Cardiac septum (tissue), 1 donor: ENCODE results near the gene VRK3. TPM values are rescaled to one million over a fixed set of nuclear protein-coding genes. Genes with fewer than 3 reads are reported as not detected.
"Not testable (repeated sequence)": the region's sequence is repeated elsewhere in the genome, so short reads cannot be mapped to it uniquely, and the experiment has no call there.

Experiments used
- DNase-seq: peaks from one replicate; pipeline ENCODE4 v3.0.0-alpha.2; 2020; ENCODE audit warnings: low spot score
- intact Hi-C: fragments of 100-400 bp; cut with DNase I; formaldehyde crosslinking; loops from one replicate; pipeline ENCODE4 v1.14.0; 2022
- total RNA-seq: library from RNA; stranded (reverse); fragmentation: NEBNext Ultra II Directional; extraction: Animal tissue kit (Norgen Biotek cat#: 25700); gene quantifications from one replicate; pipeline ENCODE4 v1.2.1, GENCODE V29; 2021
- donor health status: DM: no; HTN: no; CAD: no.

Gene VRK3
- total RNA-seq, 1 donor from 2014 or later = 22.1 TPM

DNA sequence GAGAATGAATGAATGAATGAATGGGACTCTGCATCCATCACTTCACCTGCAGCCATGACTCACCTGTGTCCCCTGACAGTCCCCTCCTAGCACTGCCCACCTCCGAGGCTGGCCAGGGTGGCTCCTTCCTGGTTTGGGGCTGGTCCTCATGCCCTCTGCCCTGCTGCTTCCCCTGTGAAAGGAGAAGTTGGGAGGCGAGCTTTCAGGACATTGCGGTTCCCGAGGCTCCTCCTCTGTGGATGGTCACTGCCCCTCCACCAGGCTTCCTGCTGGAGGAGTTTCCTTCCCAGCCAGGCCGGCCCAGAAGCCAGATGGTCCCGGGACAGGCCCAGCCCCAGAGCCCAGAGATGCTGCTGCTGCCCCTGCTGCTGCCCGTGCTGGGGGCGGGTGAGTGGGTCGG lies 55.8 kb downstream of the VRK3 start:
- intact Hi-C loops, DNase-seq: not testable (repeated sequence)

DNA sequence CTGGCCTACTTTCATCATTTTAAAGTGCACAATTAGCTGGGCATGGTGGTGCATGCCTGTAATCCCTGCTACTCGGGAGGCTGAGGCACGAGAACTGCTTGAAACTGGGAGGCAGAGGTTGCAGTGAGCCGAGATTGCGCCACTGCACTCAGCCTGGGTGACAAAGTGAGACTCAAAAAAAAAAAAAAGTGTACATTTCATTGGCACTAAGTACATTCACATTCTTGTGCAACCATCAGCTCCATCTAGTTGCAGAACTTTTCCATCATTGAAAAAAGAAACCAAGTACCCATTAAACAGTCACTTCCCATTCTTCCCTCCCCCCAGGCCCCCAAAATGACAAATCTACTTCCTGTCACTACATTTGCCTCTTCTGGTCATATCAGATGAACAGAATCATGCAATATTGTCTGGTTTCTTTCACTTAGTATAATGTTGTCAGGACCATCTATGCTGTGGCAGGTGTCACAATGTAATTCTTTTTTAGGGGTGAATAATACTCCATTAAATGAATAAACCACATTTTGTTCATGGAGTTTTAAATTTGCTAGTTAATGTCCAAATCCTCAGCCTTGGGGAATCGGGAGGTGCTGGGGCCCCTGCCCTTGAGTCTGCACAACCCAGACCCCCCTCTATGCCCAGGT lies 56.8 kb downstream of the VRK3 start:
- no peak for DNase-seq

DNA sequence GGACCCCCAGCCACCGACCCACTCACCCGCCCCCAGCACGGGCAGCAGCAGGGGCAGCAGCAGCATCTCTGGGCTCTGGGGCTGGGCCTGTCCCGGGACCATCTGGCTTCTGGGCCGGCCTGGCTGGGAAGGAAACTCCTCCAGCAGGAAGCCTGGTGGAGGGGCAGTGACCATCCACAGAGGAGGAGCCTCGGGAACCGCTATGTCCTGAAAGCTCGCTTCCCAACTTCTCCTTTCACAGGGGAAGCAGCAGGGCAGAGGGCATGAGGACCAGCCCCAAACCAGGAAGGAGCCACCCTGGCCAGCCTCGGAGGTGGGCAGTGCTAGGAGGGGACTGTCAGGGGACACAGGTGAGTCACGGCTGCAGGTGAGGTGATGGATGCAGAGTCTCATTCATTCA lies 64.2 kb downstream of the VRK3 start, which contains the start of gene SIGLEC11:
SIGLEC11 (minus strand) TSS at position 193 of the 400 bp plus-strand sequence; CDS start at position 102, 91 bp downstream.
- intact Hi-C loops, DNase-seq: not testable (repeated sequence)

More for the DNA sequence above, 56.8 kb downstream of the VRK3 start:
- intact Hi-C loops = no loop called here

DNA sequence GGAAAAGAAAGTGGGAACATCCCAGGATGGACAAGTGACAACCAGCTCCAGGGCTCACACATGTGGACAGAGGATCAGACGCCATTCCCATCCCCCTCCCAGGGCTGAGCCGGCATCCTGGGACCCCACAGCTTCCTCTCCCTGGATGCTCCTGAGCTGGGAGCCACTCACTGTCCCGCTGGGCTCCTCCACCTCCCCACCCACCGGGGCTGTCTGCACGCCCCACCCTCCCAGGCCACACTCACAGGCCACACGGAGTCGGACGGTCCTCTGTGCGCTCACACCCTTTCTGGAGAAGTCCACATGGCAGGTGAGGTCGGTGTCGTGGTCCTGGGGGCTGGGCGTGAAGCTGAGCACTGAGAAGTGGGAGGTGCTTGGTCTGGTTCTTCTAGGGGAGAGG lies 65.3 kb downstream of the VRK3 start:
- DNase-seq, intact Hi-C loops: not testable (repeated sequence)

DNA sequence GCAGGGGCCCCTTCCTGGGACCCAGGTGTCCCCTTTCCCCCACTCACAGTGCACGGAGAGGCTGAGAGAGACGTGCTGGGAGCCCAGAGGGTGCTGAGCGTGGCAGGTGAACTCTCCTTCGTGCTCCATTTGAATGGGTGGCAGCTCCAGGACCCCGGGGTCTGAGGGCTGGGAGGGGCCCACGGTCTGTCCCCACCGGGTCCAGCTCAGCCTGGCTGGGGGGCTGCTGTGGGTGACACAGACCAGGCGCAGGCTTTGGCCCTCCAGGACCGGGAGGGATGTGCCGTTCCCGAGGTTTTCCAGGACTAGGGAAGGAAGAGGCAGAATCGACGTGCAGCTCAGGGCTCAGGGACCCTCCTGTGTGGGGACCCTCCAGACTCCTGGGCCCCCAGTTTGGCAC lies 66.6 kb downstream of the VRK3 start:
- intact Hi-C loops, DNase-seq: not testable (repeated sequence)

DNA sequence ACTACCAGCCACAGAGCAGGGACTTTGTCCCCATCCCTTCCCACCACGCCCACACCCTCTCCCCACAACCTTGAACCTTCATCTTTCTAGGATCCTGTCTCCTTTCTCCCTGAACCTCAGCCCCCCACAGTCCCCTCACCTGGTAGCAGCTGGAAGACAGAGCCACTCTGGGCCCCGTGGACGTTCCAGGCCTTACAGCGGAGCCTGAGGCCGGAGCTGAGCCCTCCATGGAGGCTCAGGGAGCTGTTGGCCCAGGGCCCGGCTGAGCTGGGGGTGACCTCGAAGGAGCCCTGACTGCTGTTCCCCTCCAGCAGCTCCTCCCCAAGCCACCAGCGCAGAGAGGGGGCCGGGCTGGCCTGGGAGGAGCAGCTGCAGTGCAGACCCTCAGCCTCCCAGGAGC lies 67.0 kb downstream of the VRK3 start:
- DNase-seq, intact Hi-C loops: not testable (repeated sequence)

DNA sequence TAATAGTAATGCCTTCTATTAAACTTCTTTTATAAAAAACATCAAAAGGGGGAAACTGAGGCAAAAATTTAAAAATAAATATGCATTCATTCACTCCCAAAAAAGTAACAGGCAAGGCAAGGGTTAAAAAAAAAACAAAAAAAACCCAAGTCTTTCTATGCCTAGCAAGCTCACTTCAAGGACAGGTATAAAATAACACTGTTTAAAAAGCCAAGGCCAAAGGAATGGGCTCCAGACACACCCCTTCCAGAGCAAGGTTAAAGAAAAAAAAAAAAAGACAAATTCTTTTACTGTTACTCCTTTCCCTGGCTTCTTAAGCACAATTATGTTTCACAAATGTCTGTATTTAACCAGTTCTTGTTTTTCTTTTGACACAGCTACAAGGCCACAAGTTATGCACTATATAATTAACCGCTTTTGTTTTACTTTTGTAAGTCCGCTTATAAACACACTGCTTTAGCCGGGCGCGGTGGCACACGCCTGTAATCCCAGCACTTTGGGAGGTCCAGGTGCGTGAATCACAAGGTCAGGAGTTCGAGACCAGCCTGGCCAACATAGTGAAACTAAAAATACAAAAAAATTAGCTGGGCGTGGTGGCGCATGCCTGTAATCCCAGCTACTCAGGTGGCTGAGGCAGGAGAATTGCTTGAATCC lies 67.8 kb downstream of the VRK3 start:
- intact Hi-C loops = no loop called here
- DNase-seq = no peak

DNA sequence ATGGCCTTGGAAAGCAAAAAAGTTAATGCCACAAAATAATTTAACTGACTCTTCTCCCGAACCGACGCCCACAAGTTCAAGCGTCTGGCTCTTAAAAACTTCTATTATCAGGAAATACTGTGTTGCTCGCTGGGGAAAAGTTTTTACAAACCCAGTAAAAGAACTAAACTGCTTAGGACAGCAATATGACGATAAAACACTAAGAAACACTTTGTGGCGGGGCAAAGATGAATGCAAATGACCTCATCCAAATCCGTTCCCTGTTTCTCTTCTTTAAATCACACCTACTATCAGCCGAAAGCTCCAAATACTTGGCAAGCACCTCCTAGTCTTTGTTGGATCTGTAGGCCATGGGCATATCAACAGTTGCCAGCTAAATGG lies 69.1 kb downstream of the VRK3 start:
- intact Hi-C loops = no loop called here
- no peak for DNase-seq

DNA sequence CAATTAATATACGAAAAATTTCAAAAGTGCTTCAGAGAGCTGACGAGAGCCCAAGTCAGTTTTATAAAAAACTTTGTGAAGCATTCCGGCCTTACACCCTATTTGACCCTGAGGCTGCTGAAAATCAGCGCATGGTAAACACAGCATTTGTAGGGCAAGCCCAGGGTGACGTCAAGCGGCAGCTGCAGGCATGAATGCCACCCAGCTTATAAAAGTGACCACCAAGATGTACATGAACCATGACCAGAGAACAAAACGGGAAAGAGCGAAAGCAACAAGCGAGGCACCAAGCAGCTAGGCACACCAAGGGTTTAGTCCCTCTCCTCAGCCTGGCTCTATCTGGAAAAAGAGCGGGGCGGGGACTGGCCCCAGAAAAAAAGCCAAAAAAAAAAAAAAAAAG lies 70.2 kb downstream of the VRK3 start:
- DNase-seq = no peak
- intact Hi-C loops = no loop called here

DNA sequence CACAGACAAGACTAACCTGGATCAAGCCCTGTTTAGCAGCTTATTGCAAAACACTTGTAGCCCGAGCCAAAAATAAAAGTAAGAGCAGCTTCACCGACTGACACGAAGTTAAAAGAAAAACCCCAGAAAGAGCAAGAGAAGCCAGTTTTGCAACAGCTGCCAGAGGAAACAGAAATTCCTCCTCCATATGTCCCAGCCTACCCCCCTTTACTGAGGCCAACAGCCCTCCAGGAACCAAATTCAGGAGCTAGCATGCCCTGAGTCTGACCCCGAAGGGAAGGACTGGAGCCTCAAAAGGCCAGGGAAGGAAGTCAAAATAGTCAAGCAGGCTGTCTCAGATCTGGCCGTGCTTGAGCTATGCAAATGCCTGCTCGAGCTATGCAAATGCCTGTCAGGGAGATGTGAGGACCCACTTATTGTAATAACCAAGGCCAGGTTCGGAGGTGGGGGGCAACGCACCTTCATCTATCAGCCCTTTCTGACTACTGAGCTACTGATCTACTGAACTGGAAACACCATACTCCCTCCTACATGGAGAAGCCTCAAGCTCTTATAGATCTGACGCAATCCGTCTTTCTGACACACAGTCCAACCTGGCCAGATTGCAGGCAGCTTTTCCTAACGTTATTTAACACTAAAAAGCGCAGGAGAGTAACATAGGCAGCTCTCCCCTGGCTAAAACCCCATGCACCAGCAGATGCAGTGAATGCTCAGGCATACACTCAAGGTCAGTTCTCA lies 70.9 kb downstream of the VRK3 start:
- intact Hi-C loops = no loop called here
- DNase-seq = no peak

DNA sequence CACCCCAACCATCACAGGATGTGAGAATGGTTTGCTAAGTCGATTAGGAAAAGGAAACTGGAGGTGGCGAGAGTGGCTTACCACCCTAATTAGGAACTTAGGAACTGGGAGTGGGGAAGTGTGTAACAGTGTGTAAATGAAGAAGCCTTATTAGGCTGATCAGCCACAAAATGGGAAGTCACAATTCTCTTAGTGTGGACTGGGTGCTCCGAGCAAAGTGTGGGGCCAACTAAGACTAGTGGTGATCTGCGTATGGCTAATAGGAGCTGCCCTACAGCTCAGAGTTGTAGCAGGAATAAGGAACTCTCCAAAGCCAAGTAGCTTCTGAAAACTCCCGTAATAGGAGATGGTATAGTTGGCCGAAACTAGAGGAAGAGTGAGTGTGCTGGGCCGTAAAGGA lies 71.8 kb downstream of the VRK3 start:
- no peak for DNase-seq
- intact Hi-C loops = no loop called here

DNA sequence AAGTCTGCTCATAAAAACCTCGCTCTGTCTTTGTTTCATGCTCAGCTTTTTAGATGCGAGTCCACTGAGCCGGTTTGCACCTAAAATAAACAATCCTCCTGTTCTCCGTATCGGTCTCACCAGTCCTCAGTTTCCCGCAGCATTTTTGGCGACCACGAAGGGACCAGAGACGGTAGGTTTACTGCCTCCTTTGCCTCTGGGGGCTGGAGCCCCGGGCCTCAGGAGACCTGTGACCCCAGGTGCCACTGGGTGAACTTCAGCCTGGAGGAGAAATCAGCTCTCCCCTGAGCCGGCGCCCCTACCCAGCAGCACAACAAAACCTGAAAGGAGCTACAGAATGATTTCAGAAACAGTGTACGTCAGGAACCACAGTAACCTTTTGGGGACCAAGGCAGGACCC lies 72.3 kb downstream of the VRK3 start:
- DNase-seq = no peak
- intact Hi-C loops = no loop called here

DNA sequence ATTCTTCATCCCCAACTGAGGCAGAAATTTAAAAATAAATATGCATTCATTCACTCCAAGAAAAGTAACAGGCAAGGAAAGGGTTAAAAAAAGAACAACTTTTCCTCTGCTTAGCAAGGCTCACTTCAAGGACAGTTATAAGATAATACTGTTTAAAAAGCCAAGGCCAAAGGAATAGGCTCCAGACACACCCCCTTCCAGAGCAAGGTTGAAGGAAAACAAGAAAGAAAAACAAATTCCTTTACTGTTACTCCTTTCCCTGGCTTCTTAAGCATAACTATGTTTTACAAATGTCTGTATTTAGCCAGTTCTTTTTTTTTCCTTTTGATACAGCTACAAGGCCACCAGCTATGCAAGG lies 72.7 kb downstream of the VRK3 start:
- intact Hi-C loops = no loop called here

DNA sequence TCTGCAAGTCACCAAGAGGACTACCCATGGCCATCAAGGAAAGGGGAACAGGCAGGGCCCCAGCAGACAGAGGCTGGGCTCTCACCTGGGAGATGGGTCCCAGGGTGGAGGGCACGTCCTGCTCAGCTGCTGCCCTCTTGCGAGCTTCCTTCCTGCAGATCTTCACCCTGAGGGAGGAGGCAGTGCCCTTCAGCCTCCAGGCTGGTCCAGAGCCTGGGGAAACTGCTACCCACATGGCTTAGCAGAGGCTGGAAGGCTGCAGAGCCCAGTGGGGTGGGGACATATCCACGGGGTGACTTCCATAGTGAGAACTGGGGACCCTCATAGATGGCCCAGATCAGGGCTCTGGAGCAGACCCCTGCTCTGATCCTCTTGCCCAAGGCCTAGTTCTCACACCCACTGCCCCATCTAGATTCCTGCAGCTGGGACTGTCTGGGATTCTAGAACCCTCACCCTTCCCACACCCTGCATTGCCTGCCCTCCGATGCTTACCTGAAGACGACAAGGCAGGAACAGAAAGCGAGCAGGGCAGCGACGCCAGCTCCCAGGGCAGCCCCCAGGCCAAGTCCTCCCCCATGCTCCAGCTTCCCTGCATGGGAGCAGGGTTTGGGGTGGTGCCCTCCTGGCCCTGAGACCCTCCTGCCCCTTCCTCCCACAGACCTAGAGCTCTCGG lies 73.2 kb downstream of the VRK3 start:
- no peak for DNase-seq
- intact Hi-C loops = no loop called here

More for the DNA sequence above, 72.7 kb downstream of the VRK3 start:
- no peak for DNase-seq

DNA sequence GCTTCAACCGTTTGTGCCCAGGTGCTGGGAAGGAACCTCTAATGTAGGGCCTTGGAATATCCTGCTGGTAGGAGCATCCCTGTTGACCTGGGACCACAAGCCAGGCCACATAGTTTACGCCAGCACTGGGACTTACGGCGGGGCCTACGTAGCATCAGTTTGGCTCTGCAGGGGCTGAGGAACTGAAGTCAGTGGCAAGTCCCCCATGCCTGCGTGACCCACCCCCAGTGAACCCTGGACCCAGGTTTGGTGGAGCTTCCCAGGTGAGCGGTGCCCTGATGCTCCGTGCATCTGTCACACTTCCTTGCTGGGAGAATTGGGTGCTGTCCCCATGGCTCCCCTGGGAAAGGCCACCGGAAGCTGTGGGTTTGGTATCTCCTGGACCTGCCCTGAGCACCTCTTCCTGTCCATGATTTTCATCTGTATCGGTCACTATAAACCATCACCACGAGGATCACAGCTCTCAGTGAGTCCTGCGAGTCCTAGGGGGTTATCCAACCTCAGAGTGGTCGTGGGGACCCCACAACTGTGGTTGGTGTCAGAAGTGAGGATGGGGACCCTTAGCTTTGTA lies 74.1 kb downstream of the VRK3 start:
- no peak for DNase-seq
- intact Hi-C loops = no loop called here

DNA sequence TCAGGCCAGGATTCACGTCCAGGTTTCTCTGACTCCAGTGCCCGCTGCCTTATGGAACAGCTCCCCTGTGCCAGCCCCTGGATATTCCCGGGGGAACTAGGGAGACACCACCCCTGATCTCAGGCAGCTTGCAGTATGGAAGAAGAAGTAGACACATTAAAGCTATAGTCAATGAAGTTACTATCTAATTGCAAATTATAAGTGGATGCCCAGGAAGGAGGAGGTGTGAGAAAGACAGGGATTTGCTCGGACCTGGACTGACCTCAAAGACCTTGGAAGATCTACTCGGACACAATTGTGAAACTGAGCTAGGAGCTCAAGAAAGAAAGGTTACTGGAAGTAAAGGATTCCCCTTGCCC lies 74.6 kb downstream of the VRK3 start:
- DNase-seq = no peak
- intact Hi-C loops = no loop called here

DNA sequence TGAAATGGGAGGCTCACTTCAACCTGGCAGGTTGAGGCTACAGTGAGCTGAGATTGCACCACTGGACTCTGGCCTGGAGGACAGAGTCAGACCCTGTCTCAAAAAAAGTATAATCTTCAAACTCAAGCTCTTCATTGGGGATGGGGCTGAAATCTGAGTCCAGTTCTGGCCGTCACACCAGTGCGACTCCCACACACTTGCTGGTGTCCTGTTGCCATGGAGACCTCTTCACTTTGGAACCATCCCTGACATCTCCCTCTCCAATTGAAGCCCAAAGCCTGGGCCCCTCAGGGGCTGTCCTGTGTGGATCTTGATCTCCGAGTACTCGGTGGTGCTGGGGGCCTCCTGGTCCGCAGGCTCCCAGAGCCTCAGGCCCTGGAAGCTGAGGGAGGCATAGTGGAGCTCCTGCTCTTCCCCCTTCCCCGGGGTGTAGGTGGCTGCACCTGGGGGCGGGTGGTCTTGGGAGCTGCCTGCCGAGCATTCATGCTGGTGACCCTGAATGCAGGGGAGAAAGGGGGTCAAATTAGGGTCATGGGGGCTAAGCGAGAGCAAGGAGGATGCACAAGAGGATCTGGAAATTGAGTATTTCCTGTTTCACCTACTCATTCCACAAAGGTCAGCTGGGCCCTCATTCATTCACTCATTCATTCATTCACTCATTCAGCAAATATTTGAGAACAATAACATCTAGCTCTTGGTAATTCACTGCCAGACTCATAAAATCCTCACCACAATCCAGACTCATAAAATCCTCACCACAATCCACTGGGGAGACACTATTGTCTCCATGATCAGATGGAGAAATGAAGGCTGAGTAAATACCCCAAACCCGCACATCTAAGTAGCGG lies 75.2 kb downstream of the VRK3 start:
- intact Hi-C loops = no loop called here

DNA sequence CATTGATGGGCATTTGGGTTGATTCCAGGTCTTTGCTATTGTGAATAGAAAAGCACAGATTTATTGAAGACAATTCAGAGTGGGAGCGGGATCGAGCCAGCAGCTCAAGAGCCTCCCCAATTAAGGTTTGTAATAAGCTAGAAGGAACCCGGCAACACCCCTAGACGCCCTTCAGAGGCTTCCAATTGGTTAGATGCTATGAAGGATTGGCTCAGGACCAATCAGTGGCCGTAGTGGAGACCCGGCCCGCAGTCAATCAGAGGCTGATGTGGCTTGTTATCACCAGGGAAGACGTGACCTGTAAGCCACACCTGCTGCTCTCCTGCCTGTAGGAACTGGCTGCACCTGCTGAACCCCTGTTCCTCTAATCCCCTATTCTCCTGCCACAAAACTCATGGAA lies 78.8 kb downstream of the VRK3 start:
- no peak for DNase-seq
- intact Hi-C loops = no loop called here

More for the DNA sequence above, 75.2 kb downstream of the VRK3 start:
- no peak for DNase-seq

DNA sequence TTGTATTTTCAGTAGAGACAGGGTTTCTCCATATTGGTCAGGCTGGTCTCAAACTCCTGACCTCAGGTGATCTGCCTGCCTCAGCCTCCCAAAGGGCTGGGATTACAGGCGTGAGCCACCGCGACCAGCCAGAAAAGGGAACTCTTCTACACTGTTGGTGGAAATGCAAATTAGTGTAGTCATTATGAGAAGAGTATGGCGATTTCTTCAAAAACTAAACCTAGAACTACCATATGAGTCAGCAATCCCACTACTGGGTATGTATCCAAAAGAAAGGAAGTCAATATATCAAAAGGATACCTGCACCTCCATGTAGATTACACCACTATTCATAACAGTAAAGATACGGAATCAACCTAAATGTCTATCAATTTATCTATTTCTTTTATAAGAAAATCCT lies 80.6 kb downstream of the VRK3 start:
- DNase-seq = not testable (repeated sequence)

More for the DNA sequence above, 80.6 kb downstream of the VRK3 start:
- intact Hi-C loops = not testable (repeated sequence)
